BLaER1 treated with 17β-estradiol and CSF1 and Interleukin-3, amounts not matched to agents 10 nM and 100 nM (cell line): ENCODE measurements around the gene SRM.
"Not testable (repeated sequence)": the region's sequence is repeated elsewhere in the genome, so short reads cannot be mapped to it uniquely, and the experiment has no call there.

Experiments
- H3K27ac ChIP-seq, 11 experiments: shearing (Covaris generic); formaldehyde crosslinking; 2 replicates each; pipeline ENCODE4 v1.8.1; 2022
- H3K27me3 ChIP-seq, 11 experiments: shearing (Covaris generic); formaldehyde crosslinking; 2 replicates each; pipeline ENCODE4 v1.8.1; 2022
- H3K36me3 ChIP-seq, 11 experiments: shearing (Covaris generic); formaldehyde crosslinking; 2 replicates each; pipeline ENCODE4 v1.8.1; 2022
- H3K4me1 ChIP-seq, 10 experiments: shearing (Covaris generic); formaldehyde crosslinking; 2 replicates each; pipeline ENCODE4 v1.8.1; 2022
- H3K4me2 ChIP-seq, 11 experiments: shearing (Covaris generic); formaldehyde crosslinking; 2 replicates each; pipeline ENCODE4 v1.8.1; 2022
- H3K4me3 ChIP-seq, 10 experiments: shearing (Covaris generic); formaldehyde crosslinking; 2 replicates each; pipeline ENCODE4 v1.8.1; 2022
- H3K9ac ChIP-seq, 11 experiments: shearing (Covaris generic); formaldehyde crosslinking; 2 replicates each; pipeline ENCODE4 v1.8.1; 2022
- H3K9me3 ChIP-seq, 11 experiments: shearing (Covaris generic); formaldehyde crosslinking; replicated peaks in 1 of 11; 2 replicates each; pipeline ENCODE4 v1.8.1; 2022
- H4K20me1 ChIP-seq, 11 experiments: shearing (Covaris generic); formaldehyde crosslinking; 2 replicates each; pipeline ENCODE4 v1.8.1; 2022
- Cebpa-rat ChIP-seq, 11 experiments: shearing (Covaris generic); IDR thresholded peaks; 2 replicates each; pipeline ENCODE4 v1.8.1; 2022

SRM gene

DNA sequence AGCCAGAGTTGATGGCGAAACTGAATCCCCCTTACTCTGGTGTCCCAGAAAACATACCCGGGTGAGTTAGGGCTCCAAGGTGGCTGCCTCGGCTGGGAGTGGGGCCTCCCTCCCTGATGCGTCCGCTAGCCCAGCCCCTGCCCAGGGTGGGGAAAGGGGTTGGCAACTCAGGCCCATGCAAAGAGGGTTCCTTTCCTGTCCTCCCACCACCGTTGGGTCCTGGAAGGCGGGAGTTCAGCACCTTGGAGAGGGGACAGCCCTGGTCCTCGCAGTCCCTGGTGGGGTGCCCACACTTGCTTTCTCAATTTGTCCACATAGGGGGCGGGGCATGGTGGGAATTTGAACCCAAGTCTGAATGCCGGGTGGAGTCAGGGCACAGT lies 6.1 kb downstream of the SRM start:
- Histone ChIP-seq H3K36me3 (peaks cover 15 to 55% (median 46%) of the 10 kb centered on the region in 11 experiments; a peak in 21 of 22 replicates), H3K4me1 (peaks cover 6 to 44% (median 33%) of the 10 kb centered on the region in 10 experiments), H4K20me1 (peaks cover 0 to 72% (median 52%) of the 10 kb centered on the region in 11 experiments; a peak in 18 of 22 replicates), H3K4me2 (peak overlapping the region in 2 of 11 experiments; percentile 1 to 23; a peak in 4 of 22 replicates), H3K27me3 (no peaks in the 10 kb centered on the region), H3K27ac (no peak overlapping the region), H3K9me3 (no peaks in the 10 kb centered on the region), H3K9ac (no peak overlapping the region), H3K4me3 (no peak overlapping the region)
- no peak for TF ChIP-seq Cebpa-rat (IDR thresholded peaks at IDR 0.05)

DNA sequence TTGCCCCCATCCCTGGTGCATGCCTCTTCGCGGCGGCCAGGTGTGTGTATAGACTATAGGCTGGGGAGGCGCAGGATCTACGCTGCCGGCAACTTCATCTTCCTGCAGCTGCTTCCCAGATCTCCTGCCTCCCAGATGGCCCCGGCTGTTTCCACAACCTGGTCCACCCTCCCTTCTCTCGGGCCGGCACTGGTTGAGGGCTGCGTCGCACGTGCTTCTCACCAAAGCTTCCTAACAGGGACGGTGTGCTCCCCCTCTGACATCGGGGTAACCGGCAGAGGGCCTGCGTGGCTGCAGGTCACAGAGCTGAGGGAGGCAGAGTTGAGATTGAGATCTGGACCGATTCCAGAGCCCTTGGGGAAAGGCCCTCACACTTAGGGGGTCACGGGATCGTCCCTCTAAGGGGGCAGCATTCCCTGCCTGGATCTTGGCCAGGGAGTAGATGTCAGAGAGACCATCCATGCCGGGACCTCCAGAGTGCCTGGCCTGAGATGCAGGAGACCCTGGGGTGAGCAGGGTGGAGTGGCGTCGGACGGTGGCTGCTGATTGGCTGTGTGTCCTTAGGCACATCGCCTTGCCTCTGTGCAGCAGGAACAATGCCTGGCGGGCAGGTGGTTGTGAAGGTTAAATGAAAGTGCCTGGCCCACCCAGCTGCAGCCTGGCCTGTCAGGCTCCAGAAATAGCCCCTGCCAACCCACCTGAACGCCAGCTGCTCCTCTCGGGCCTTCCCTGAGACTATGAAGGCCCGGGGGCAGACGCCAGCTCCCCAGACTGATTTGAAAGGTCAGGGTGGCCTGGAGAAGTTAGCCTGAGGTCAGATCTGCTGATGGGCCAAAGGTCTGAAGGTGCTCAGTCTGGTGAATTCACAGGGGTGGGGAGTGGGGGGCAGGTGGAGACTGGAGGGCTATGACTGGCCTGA lies 6.7 kb downstream of the SRM start:
- Histone ChIP-seq H3K4me3 (no peak overlapping the region), H3K27ac (no peak overlapping the region), H3K4me2 (peak overlapping the region in 6 of 11 experiments; percentile 1 to 42 (median 21); a peak in 7 of 22 replicates), H3K9ac (no peak overlapping the region), H3K27me3 (no peaks in the 10 kb centered on the region), H4K20me1 (peaks cover 0 to 65% (median 48%) of the 10 kb centered on the region in 11 experiments; a peak in 18 of 22 replicates), H3K4me1 (peaks cover 0 to 38% (median 26%) of the 10 kb centered on the region in 10 experiments; a peak in 18 of 20 replicates), H3K36me3 (peaks cover 15 to 49% (median 39%) of the 10 kb centered on the region in 11 experiments; a peak in 21 of 22 replicates), H3K9me3 (no peaks in the 10 kb centered on the region)
- TF ChIP-seq Cebpa-rat (IDR thresholded peaks at IDR 0.05): no peak

DNA sequence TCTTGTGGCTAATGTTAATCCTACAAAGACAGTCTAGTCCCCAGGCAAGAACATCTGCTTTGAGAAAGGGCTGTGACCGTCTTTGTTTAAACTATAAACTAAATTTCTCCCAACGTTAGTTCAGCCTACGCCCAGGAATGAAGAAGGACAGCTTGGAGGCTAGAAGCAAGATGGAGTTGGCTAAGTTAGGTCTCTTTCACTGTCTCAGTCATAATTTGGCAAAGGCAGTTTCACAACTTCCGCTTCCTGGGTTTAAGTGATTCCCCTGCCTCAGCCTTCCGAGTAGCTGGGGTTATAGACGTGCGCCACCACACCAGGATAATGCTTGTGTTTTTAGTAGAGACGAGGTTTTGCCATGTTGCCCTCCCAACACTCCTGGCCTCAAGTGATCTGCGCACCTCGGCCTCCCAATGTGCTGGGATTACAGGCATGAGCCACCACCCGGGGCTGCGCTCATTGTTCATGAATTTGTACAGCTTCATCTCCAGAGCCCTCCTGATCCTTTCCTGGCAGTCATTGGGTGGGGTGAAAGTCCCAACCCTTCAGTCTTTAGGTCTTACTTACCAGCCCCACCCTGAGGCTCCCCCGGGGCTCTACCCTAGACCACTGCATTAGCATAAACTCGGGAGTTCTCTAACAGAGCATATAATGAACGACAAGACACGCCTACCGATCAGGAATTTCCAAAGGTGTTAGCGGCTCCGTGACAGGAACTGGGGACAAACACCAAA lies 7.9 kb downstream of the SRM start:
- H3K9me3 ChIP-seq: no peaks in the 10 kb centered on the region
- no peak for TF ChIP-seq Cebpa-rat (IDR thresholded peaks at IDR 0.05)
- peak overlapping the region in 2 of 11 experiments; percentile 13 to 23; a peak in 1 of 22 replicates for H3K27ac ChIP-seq
- H4K20me1 ChIP-seq: peaks cover 0 to 54% (median 39%) of the 10 kb centered on the region in 11 experiments; a peak in 18 of 22 replicates
- H3K36me3 ChIP-seq: peaks cover 15 to 37% (median 28%) of the 10 kb centered on the region in 11 experiments; a peak in 21 of 22 replicates
- peaks cover 0 to 29% (median 22%) of the 10 kb centered on the region in 10 experiments; a peak in 16 of 20 replicates for H3K4me1 ChIP-seq
- H3K4me2 ChIP-seq: peak overlapping the region in 7 of 11 experiments; percentile 13 to 42 (median 27); a peak in 10 of 22 replicates
- H3K4me3 ChIP-seq: no peak overlapping the region
- H3K27me3 ChIP-seq: no peaks in the 10 kb centered on the region
- peak overlapping the region in 3 of 11 experiments; percentile 13 to 31 (median 15); a peak in 3 of 22 replicates for H3K9ac ChIP-seq

DNA sequence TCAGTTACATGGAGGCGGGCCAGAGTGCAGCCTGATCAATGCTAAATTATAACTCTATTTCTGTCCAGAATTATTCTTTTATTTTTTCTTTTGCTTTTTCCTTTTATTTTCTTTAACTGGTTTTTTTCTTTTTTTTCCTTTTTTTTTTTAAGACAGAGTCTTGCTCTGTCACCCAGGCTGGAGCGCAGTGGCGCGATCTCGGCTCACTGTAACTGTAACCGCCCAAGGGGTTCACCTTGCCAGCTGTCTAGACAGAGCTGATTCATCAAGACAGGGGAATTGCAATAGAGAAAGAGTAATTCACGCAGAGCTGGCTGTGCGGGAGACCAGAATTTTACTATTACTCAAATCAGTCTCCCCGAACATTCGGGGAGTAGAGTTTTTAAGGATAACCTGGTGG lies 8.7 kb downstream of the SRM start:
- Histone ChIP-seq H3K36me3 (peaks cover 8 to 29% (median 20%) of the 10 kb centered on the region in 11 experiments; a peak in 21 of 22 replicates), H3K9ac (0 out of 22 replicates have a peak overlapping the region, but pooled peaks of 1 of the 11 experiments have one; percentile 15), H4K20me1 (peaks cover 0 to 49% (median 31%) of the 10 kb centered on the region in 11 experiments; a peak in 18 of 22 replicates), H3K4me1 (peaks cover 0 to 29% (median 22%) of the 10 kb centered on the region in 10 experiments; a peak in 16 of 20 replicates)
- not testable (repeated sequence) for H3K4me3 ChIP-seq, H3K9me3 ChIP-seq, H3K27me3 ChIP-seq, H3K27ac ChIP-seq, H3K4me2 ChIP-seq

DNA sequence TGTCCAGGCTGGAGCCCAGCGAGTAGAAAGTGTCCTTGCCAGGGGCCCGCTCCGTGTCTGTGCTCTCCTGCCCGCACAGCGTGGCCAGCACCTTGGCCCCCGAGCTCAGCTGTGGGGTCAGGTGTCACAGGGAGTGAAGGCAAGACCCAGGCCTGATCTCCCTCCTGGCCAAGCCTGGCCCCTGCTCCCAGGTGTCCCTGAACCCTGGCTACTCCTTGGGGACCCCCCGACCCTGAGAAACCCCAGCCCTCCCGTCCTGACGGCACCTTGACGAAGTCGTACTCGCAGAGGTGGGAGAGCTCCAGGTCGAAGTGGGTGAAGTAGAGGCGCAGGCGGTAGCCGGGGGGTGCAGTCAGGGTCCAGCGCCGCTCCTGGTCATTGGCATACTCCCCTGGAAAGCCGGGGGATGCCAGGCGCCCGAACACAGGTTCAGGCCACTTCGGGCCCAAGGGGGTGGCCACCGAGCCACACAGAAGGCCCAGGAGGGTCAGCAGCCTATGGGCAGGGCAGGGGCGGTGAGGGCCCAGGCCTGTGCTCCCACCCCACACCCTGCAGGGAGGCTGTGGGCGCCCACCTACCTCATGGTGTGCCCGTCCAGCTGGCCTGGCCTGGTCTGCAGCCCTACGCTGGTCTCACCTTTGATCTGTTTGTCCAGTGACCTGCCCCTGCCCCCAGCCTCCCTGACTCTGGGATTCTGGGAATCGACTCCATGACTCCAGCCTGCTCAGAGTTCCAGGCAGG lies 13.0 kb downstream of the SRM start, which contains the start of gene MASP2:
TSS of gene MASP2 (minus strand) at position 615 of the 741 bp plus-strand sequence. CDS start at position 583, 32 bp downstream.
- H3K4me3 ChIP-seq: no peak within 1 kb of the TSS

DNA sequence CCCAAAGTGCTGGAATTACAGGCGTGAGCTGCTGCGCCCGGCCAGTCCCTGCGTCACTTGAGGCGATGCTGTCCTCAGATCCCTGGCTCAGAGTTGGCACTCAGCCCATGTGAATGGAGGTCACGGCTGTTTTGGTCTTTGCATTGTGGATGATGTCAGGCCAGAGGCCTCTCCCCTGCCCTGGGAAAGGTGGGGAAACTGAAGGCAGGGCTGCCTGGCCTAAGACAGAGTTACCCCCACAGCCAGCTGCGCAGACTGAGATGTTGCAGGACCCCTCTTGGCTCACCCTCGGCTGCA lies 13.6 kb downstream of the SRM start:
- H3K36me3 ChIP-seq: no peaks in the 10 kb centered on the region
- peaks cover 0 to 7% (median 0%) of the 10 kb centered on the region in 11 experiments; a peak in 1 of 22 replicates for H4K20me1 ChIP-seq
- no peak overlapping the region for H3K4me3 ChIP-seq
- H3K4me2 ChIP-seq: no peak overlapping the region
- no peaks in the 10 kb centered on the region for H3K9me3 ChIP-seq
- no peaks in the 10 kb centered on the region for H3K27me3 ChIP-seq
- H3K27ac ChIP-seq: no peak overlapping the region
- H3K9ac ChIP-seq: no peak overlapping the region
- H3K4me1 ChIP-seq: no peaks in the 10 kb centered on the region
- no peak for TF ChIP-seq Cebpa-rat (IDR thresholded peaks at IDR 0.05)

More for the DNA sequence above, 13.0 kb downstream of the SRM start, which contains the start of gene MASP2:
- peaks cover 0 to 10% (median 0%) of the 10 kb centered on the region in 11 experiments; a peak in 4 of 22 replicates for H4K20me1 ChIP-seq
- no peak within 1 kb of the TSS for H3K27ac ChIP-seq
- no peaks in the 10 kb centered on the region for H3K9me3 ChIP-seq
- no peaks in the 10 kb centered on the region for H3K27me3 ChIP-seq
- no peak within 1 kb of the TSS for H3K9ac ChIP-seq
- no peak for TF ChIP-seq Cebpa-rat (IDR thresholded peaks at IDR 0.05)
- no peaks in the 10 kb centered on the region for H3K36me3 ChIP-seq
- H3K4me2 ChIP-seq: no peak within 1 kb of the TSS
- H3K4me1 ChIP-seq: peaks cover 0 to 5% (median 3%) of the 10 kb centered on the region in 10 experiments; a peak in 13 of 20 replicates

DNA sequence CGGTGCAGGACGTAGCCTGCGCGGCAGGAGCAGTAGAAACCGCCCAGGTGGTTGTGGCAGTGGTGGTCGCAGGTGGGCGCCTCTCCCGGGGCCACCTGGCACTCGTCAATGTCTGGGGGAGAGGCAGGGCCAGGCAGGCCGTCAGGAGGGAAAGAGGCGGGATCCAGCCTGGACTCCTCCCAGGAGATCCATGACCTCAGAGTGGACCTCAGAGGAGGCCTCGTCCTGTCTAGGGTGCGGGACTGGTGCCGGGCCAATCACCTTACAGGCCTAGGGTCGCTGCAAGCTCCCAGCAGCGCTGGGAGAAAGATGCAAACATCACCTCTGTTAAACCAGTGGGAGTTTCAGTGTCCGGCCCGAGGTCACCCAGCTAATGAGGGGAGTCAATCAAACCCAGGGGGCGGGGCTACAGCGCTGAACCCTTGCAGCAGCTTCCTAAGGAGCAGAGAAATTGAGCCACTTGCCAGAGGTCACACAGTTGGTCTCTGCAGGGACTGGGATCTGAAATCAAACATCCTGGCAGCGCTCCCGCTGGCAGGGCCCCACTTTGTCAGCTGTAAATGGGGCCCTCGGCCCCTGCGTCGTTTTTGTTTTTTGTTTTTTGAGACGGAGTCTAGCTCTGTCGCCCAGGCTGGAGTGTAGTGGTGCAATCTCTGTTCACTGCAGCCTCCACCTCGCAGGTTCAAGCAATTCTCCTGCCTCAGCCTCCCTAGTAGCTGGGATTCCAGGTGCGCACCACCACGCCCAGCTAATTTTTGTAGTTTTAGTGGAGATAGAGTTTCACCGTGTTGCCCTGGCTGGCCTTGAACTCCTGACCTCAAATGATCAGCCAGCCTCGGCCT lies 14.2 kb downstream of the SRM start:
- Histone ChIP-seq H3K4me2 (no peak overlapping the region), H3K27me3 (no peaks in the 10 kb centered on the region), H4K20me1 (peaks cover 0 to 7% (median 0%) of the 10 kb centered on the region in 11 experiments; a peak in 1 of 22 replicates), H3K36me3 (no peaks in the 10 kb centered on the region), H3K4me3 (no peak overlapping the region), H3K9ac (no peak overlapping the region), H3K4me1 (no peaks in the 10 kb centered on the region), H3K27ac (no peak overlapping the region), H3K9me3 (no peaks in the 10 kb centered on the region)
- no peak for TF ChIP-seq Cebpa-rat (IDR thresholded peaks at IDR 0.05)
